DOHH2 (cell line): Measurements from ENCODE around the gene GLS2.

ENCODE experiments used
- H3F3A ChIP-seq: fragments of 200-600 bp; sonication (generic), shearing (Covaris generic); 2 replicates; pipeline ENCODE4 v1.6.0; 2016; ENCODE audit warnings: antibody characterized with exemption, mild to moderate bottlenecking; ENCODE audit not compliant: control insufficient read depth, insufficient read depth
- H3K27ac ChIP-seq: fragments of 200-600 bp; sonication (generic); 2 replicates; pipeline ENCODE4 v1.5.1; 2014; ENCODE audit warnings: low read depth, mild to moderate bottlenecking, low read length, moderate library complexity
- H3K27me3 ChIP-seq: fragments of 200-600 bp; sonication (generic); 2 replicates; pipeline ENCODE4 v1.6.1; 2014; ENCODE audit warnings: mild to moderate bottlenecking, low read length, mixed read lengths; ENCODE audit not compliant: control insufficient read depth
- H3K36me3 ChIP-seq: fragments of 200-600 bp; sonication (generic); 2 replicates; pipeline ENCODE4 v1.6.1; 2014; ENCODE audit warnings: mild to moderate bottlenecking, low read length, moderate library complexity, mixed read lengths; ENCODE audit not compliant: control insufficient read depth
- H3K4me1 ChIP-seq: fragments of 200-600 bp; sonication (generic); 2 replicates; pipeline ENCODE4 v1.6.1; 2014; ENCODE audit warnings: mild to moderate bottlenecking, low read length, mixed read lengths; ENCODE audit not compliant: control insufficient read depth
- H3K4me2 ChIP-seq: fragments of 200-600 bp; sonication (generic); 2 replicates; pipeline ENCODE4 v1.6.0; 2014; ENCODE audit warnings: mild to moderate bottlenecking, low read length, moderate library complexity
- H3K4me3 ChIP-seq: fragments of 200-600 bp; sonication (generic); 2 replicates; pipeline ENCODE4 v1.5.1; 2014; ENCODE audit warnings: mild to moderate bottlenecking, low read length, mixed read lengths
- H3K79me2 ChIP-seq: fragments of 200-600 bp; sonication (generic); 2 replicates; pipeline ENCODE4 v1.6.1; 2014; ENCODE audit warnings: mild to moderate bottlenecking, low read length, mixed read lengths; ENCODE audit not compliant: control insufficient read depth
- H3K9me2 ChIP-seq: fragments of 200-600 bp; sonication (generic); replicated peaks from 2 replicates; pipeline ENCODE4 v1.6.1; 2014; ENCODE audit warnings: mild to moderate bottlenecking, low read length, mixed read lengths; ENCODE audit not compliant: control insufficient read depth
- H3K9me3 ChIP-seq: fragments of 200-600 bp; sonication (generic); 2 replicates; pipeline ENCODE4 v1.6.1; 2014; ENCODE audit warnings: antibody characterized with exemption, low read length, mixed read lengths; ENCODE audit not compliant: control insufficient read depth, insufficient read depth
- H4K20me1 ChIP-seq: fragments of 200-600 bp; sonication (generic); 2 replicates; pipeline ENCODE4 v1.6.0; 2014; ENCODE audit warnings: low read depth, mild to moderate bottlenecking, antibody characterized with exemption, low read length, moderate library complexity; ENCODE audit not compliant: control insufficient read depth, insufficient read depth
- EZH2phosphoT487 ChIP-seq: fragments of 200-600 bp; sonication (generic); IDR thresholded peaks from 2 replicates; pipeline ENCODE4 v1.6.1; 2017; ENCODE audit warnings: borderline replicate concordance, mild to moderate bottlenecking, antibody characterized with exemption, low read length, moderate library complexity, mixed read lengths
- TF ChIP-seq, protein P1 (sequence below): fragments of 200-600 bp; sonication (generic); IDR thresholded peaks from one replicate; pipeline ENCODE4 v1.5.1; 2014; ENCODE audit warnings: antibody characterized with exemption, mild to moderate bottlenecking, low read depth, low read length; ENCODE audit not compliant: poor library complexity, severe bottlenecking

The GLS2 gene

DNA sequence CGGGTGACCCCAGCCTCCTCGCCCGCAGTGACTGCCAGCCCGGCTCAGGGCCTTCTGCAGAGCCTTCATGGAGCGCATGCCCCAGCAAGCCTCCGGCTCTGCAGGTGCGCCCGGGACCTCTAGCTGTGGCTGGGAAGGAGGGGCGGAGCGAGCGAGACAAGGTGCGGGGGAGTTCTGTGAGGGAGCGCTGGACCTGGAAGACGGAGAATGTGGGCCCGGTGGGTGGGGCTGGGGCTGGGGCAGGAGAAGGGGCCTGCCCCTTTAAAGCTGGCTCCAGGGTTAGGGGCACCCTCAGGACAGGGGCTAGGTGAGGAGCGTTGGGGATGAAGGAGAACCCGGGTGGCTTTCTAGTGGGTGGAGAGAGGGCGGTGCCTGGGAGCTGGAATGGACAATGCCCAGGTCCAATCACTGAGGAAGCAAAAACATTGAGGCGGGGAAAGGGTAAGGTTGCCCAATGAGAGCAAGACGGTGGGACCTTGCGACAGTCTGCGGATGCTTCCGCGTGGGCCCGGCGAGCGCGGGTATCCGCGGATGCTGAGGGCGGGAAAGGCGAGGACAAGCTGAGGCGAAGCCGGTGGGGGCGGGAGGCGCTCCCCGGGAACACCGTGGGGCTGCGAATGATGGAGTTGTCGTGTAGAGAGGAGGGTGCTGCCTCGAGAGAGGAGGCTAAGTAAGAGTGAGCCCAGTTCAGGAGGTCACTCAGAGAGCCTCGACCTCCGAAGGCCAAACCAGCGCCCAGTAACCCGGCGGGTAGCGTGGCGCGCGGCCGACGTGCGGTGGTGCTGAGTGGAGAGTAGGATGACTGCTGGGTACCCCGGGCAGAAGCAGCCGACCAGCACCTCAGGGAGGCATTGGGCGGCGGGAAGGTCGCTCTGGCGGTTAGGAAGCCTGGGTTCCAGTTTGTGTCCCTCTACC, at the start of gene GLS2:
Gene GLS2, minus strand, starts transcription at position 121 of the 915 bp plus-strand sequence. Its CDS starts 43 bp downstream, at position 78.
- H3K4me2 ChIP-seq, result no peak within 1 kb of the TSS
- H3K27ac ChIP-seq, result no peak within 1 kb of the TSS
- H3K4me1 ChIP-seq, result no peaks in the 10 kb centered on the region
- H3K9me3 ChIP-seq, result no peaks in the 10 kb centered on the region
- H3K9me2 ChIP-seq, result no peaks in the 10 kb centered on the region
- no peak for TF ChIP-seq EZH2phosphoT487
- TF ChIP-seq, protein P1, sequence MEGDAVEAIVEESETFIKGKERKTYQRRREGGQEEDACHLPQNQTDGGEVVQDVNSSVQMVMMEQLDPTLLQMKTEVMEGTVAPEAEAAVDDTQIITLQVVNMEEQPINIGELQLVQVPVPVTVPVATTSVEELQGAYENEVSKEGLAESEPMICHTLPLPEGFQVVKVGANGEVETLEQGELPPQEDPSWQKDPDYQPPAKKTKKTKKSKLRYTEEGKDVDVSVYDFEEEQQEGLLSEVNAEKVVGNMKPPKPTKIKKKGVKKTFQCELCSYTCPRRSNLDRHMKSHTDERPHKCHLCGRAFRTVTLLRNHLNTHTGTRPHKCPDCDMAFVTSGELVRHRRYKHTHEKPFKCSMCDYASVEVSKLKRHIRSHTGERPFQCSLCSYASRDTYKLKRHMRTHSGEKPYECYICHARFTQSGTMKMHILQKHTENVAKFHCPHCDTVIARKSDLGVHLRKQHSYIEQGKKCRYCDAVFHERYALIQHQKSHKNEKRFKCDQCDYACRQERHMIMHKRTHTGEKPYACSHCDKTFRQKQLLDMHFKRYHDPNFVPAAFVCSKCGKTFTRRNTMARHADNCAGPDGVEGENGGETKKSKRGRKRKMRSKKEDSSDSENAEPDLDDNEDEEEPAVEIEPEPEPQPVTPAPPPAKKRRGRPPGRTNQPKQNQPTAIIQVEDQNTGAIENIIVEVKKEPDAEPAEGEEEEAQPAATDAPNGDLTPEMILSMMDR, result no peak
- no peaks in the 10 kb centered on the region for H3K79me2 ChIP-seq
- H3K4me3 ChIP-seq, result no peak within 1 kb of the TSS
- H3K36me3 ChIP-seq, result no peaks in the 10 kb centered on the region
- H3K27me3 ChIP-seq, result peaks cover 39% of the 10 kb centered on the region
- no peaks in the 10 kb centered on the region for H4K20me1 ChIP-seq
- H3F3A ChIP-seq, result no peaks in the 10 kb centered on the region

DNA sequence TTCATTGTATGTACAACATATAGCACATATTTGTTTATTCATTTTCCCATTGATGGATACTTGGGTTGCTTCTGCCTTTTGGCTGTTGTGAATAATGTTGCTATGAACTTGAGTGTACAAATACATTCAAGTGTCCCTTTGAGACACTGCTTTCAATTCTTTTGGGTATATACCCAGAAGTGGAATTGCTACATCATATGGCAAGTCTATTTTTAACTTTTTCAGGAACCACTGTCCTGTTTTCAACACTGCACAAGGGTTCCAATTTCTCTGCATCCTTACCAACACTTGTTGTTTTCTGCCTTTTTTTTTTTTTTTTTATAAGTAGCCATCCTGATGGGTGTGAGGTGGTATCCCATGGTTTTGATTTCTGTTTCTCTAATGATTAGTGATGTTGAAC, 49.6 kb upstream of the GLS2 start:
- no peak for TF ChIP-seq EZH2phosphoT487
- TF ChIP-seq, protein P1, result no peak
- Histone ChIP-seq H3K36me3 (no peaks in the 10 kb centered on the region), H3K9me3 (no peaks in the 10 kb centered on the region), H3K4me2 (no peak overlapping the region), H3F3A (no peaks in the 10 kb centered on the region), H4K20me1 (no peaks in the 10 kb centered on the region), H3K27ac (no peak overlapping the region), H3K4me1 (no peaks in the 10 kb centered on the region), H3K27me3 (peaks cover 8% of the 10 kb centered on the region), H3K9me2 (no peaks in the 10 kb centered on the region), H3K79me2 (no peaks in the 10 kb centered on the region), H3K4me3 (no peak overlapping the region)

DNA sequence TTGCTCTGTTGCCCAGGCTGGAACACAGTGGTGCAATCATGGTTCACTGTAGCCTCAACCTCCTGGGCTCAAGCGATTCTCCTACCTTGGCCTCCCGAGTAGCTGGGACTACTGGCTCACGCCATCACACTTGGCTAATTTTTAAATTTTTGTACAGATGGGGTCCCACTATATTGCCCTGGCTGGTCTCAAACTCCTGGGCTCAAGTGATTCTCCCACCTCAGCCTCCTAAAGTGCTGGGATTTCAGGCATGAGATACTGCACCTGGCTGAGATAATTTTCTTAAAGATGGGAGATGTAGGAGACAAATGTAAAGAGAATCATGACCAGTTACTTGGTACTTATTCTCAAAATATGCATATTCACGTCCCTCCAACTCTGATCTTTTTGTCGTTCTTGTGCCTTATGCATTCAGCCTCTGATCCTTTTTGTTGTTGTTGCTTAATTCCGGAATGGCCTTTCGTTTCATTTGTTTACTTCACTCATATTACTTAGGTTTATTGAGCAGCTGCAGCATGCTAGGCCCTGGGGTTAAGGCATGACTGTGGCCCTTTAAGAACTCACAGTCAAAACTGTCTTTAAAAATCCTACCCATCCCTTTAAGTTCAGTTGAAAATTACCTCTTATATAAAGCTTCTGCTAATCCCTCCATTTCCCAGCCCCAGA, 42.6 kb upstream of the GLS2 start:
- TF ChIP-seq, protein P1, result no peak
- H3K79me2 ChIP-seq, result no peaks in the 10 kb centered on the region
- H3K36me3 ChIP-seq, result no peaks in the 10 kb centered on the region
- H3K4me1 ChIP-seq, result no peaks in the 10 kb centered on the region
- H4K20me1 ChIP-seq, result no peaks in the 10 kb centered on the region
- H3K27me3 ChIP-seq, result peaks cover 11% of the 10 kb centered on the region
- H3K4me3 ChIP-seq, result no peak overlapping the region
- no peaks in the 10 kb centered on the region for H3K9me2 ChIP-seq
- no peak overlapping the region for H3K27ac ChIP-seq
- no peaks in the 10 kb centered on the region for H3F3A ChIP-seq
- no peak overlapping the region for H3K4me2 ChIP-seq
- no peaks in the 10 kb centered on the region for H3K9me3 ChIP-seq
